CD4-positive, alpha-beta T cell (primary cell): ENCODE measurements around the gene PCDHA1. TPM values are rescaled to one million over a fixed set of nuclear protein-coding genes. Genes with fewer than 3 reads are reported as not detected.

ENCODE experiments used
- ATAC-seq: fragments of 200-7000 bp; cut with Tn5 transposase; one replicate; pipeline ENCODE4 v1.10.0; 2022; ENCODE audit warnings: mild to moderate bottlenecking; ENCODE audit not compliant: poor library complexity
- CTCF ChIA-PET: fragments of 350-600 bp; sonication (Branson Sonifier 250); formaldehyde crosslinking; loops from one replicate; lab custom pipeline; 2021; ENCODE audit warnings: antibody characterized with exemption, inconsistent platforms; lab: Charles Lee
- POLR2A ChIA-PET: fragments of 350-600 bp; sonication (Branson Sonifier 250); formaldehyde crosslinking; loops from one replicate; lab custom pipeline; 2021; ENCODE audit warnings: antibody characterized with exemption, inconsistent platforms; lab: Charles Lee
- DNase-seq, 14 experiments: peaks; one replicate each; pipeline ENCODE4 v3.0.0-alpha.2; 2013 to 2020; ENCODE audit warnings: mixed read lengths in 2 of 14
- H3K27ac ChIP-seq, 2 donors: one replicate each; pipeline versions ENCODE4 v1.5.1 to v1.7.0; 2013; ENCODE audit warnings: low read length in 2 of 2, low read depth in 1 of 2, mild to moderate bottlenecking in 1 of 2
- H3K27me3 ChIP-seq, 2 experiments: 1 replicate in 1 of 2; 2 replicates in 1 of 2; pipeline versions ENCODE4 v1.6.1 to v1.7.0; 2013; ENCODE audit warnings: low read length in 2 of 2, control low read depth in 1 of 2, mild to moderate bottlenecking in 1 of 2, moderate library complexity in 1 of 2; ENCODE audit not compliant: insufficient read depth in 2 of 2, control insufficient read depth in 1 of 2
- H3K36me3 ChIP-seq: one replicate; pipeline ENCODE4 v1.6.1; 2013; ENCODE audit warnings: low read length, control low read depth; ENCODE audit not compliant: insufficient read depth
- H3K4me1 ChIP-seq: one replicate; pipeline ENCODE4 v1.6.1; 2013; ENCODE audit warnings: low read length, control low read depth; ENCODE audit not compliant: insufficient read depth
- H3K4me3 ChIP-seq: one replicate; pipeline ENCODE4 v1.5.1; 2013; ENCODE audit warnings: mild to moderate bottlenecking, low read length, moderate library complexity
- H3K9me3 ChIP-seq, 2 experiments: 1 replicate in 1 of 2; 2 replicates in 1 of 2; pipeline versions ENCODE4 v1.6.1 to v1.7.0; 2013; ENCODE audit warnings: low read length in 2 of 2, mild to moderate bottlenecking in 2 of 2, control low read depth in 1 of 2, moderate library complexity in 1 of 2; ENCODE audit not compliant: control insufficient read depth in 1 of 2, insufficient read depth in 1 of 2
- H3K27ac Mint-ChIP-seq: one replicate; pipeline ENCODE4 v1.8.0; 2020; ENCODE audit warnings: mixed read lengths
- H3K27me3 Mint-ChIP-seq: one replicate; pipeline ENCODE4 v1.8.0; 2021; ENCODE audit warnings: mixed read lengths
- H3K36me3 Mint-ChIP-seq: one replicate; pipeline ENCODE4 v1.8.0; 2021; ENCODE audit warnings: low read depth, mixed read lengths
- H3K4me1 Mint-ChIP-seq: one replicate; pipeline ENCODE4 v1.8.0; 2021; ENCODE audit warnings: low read depth, mixed read lengths
- H3K4me3 Mint-ChIP-seq: one replicate; pipeline ENCODE4 v1.8.0; 2020; ENCODE audit warnings: mild to moderate bottlenecking, mixed read lengths
- H3K9me3 Mint-ChIP-seq: one replicate; pipeline ENCODE4 v1.8.0; 2020; ENCODE audit warnings: mixed read lengths
- intact Hi-C, 2 experiments: fragments of 100-400 bp; cut with DNase I in 1 of 2; cut with micrococcal nuclease in 1 of 2; formaldehyde crosslinking; loops; one replicate each; pipeline versions ENCODE4 v1.15.1 to v1.9.0; 2023 to 2025; cut with DNase I, micrococcal nuclease
- total RNA-seq, 174 experiments: library from RNA in 2 of 174; stranded (reverse) in 2 of 174; gene quantifications; one replicate each; pipeline ENCODE4 v1.2.3 and lab custom pipeline; 2021 to 2026
- TF ChIP-seq, protein P1 (sequence below): fragments of 200-600 bp; IDR thresholded peaks from one replicate; pipeline ENCODE4 v1.8.0; 2022; ENCODE audit warnings: antibody characterized with exemption, mild to moderate bottlenecking

Gene PCDHA1
- total RNA-seq, 2 experiments from 2014 or later: not detected

DNA sequence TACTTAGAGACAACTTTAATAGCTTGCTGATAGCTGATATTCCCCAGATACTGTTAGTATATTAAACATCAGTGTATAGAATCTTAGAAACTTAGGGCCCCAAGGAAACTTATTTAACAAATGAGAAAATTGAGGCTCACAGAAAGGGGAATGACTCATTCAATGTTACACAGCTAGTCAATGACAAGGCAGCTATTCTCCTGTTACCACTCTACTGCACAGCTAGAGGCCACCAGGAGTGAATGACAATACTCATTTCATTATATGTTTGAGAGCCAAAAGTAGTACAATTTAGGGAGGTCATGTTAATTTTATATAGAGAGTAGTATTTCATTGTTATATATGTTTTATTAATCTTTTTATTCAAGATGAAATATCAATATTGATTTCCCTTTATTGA, 232.0 kb downstream of the PCDHA1 start:
- ATAC-seq (no peak), DNase-seq (no peak)
- peaks cover 0 to 3% of the 10 kb centered on the region in 2 experiments for H3K9me3 ChIP-seq
- no peaks in the 10 kb centered on the region for H3K36me3 Mint-ChIP-seq
- peaks cover 13% of the 10 kb centered on the region for H3K27me3 Mint-ChIP-seq
- no peak overlapping the region for H3K4me3 ChIP-seq
- no peaks in the 10 kb centered on the region for H3K4me1 ChIP-seq
- POLR2A ChIA-PET: no interaction called here
- H3K36me3 ChIP-seq: no peaks in the 10 kb centered on the region
- CTCF ChIA-PET: no interaction called here
- intact Hi-C loops: no loop called here
- no peaks in the 10 kb centered on the region for H3K4me1 Mint-ChIP-seq
- TF ChIP-seq, protein P1, sequence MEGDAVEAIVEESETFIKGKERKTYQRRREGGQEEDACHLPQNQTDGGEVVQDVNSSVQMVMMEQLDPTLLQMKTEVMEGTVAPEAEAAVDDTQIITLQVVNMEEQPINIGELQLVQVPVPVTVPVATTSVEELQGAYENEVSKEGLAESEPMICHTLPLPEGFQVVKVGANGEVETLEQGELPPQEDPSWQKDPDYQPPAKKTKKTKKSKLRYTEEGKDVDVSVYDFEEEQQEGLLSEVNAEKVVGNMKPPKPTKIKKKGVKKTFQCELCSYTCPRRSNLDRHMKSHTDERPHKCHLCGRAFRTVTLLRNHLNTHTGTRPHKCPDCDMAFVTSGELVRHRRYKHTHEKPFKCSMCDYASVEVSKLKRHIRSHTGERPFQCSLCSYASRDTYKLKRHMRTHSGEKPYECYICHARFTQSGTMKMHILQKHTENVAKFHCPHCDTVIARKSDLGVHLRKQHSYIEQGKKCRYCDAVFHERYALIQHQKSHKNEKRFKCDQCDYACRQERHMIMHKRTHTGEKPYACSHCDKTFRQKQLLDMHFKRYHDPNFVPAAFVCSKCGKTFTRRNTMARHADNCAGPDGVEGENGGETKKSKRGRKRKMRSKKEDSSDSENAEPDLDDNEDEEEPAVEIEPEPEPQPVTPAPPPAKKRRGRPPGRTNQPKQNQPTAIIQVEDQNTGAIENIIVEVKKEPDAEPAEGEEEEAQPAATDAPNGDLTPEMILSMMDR: no peak
- H3K27ac ChIP-seq: no peak overlapping the region
- H3K27me3 ChIP-seq: peaks cover 0 to under 1% of the 10 kb centered on the region in 2 experiments
- no peak overlapping the region for H3K4me3 Mint-ChIP-seq
- H3K27ac Mint-ChIP-seq: no peak overlapping the region
- H3K9me3 Mint-ChIP-seq: no peaks in the 10 kb centered on the region

GRCh38 chr5:141022384-141022783, 236.4 kb downstream of the PCDHA1 start:
- Histone ChIP-seq H3K27me3 (no peaks in the 10 kb centered on the region), H3K36me3 (no peaks in the 10 kb centered on the region), H3K4me1 (no peaks in the 10 kb centered on the region), H3K27ac (no peak overlapping the region), H3K9me3 (peaks cover 3 to 4% of the 10 kb centered on the region in 2 experiments), H3K4me3 (no peak overlapping the region)
- peaks cover 4% of the 10 kb centered on the region for H3K27me3 Mint-ChIP-seq
- H3K9me3 Mint-ChIP-seq: no peaks in the 10 kb centered on the region
- no peak overlapping the region for H3K4me3 Mint-ChIP-seq
- no peak for ATAC-seq
- ChIA-PET CTCF (no interaction called here), POLR2A (no interaction called here)
- no peaks in the 10 kb centered on the region for H3K36me3 Mint-ChIP-seq
- DNase-seq: no peak
- H3K27ac Mint-ChIP-seq: no peak overlapping the region
- no peaks in the 10 kb centered on the region for H3K4me1 Mint-ChIP-seq
- intact Hi-C loops: no loop called here
- TF ChIP-seq, protein P1: no peak

- H3K27me3 Mint-ChIP-seq: peaks cover 4% of the 10 kb centered on the region
- no peaks in the 10 kb centered on the region for H3K36me3 ChIP-seq
- H3K4me1 ChIP-seq: no peaks in the 10 kb centered on the region
- H3K4me3 Mint-ChIP-seq: no peak overlapping the region
- H3K27me3 ChIP-seq: peaks cover 0 to 3% of the 10 kb centered on the region in 2 experiments
- H3K36me3 Mint-ChIP-seq: no peaks in the 10 kb centered on the region
- ChIA-PET POLR2A (no interaction called here), CTCF (no interaction called here)
- intact Hi-C loops: no loop called here
- H3K9me3 ChIP-seq: no peaks in the 10 kb centered on the region
- H3K4me3 ChIP-seq: no peak overlapping the region
- DNase-seq (no peak), ATAC-seq (no peak)
- H3K27ac Mint-ChIP-seq: no peak overlapping the region
- H3K27ac ChIP-seq: no peak overlapping the region
- H3K9me3 Mint-ChIP-seq: no peaks in the 10 kb centered on the region
- H3K4me1 Mint-ChIP-seq: no peaks in the 10 kb centered on the region
- TF ChIP-seq, protein P1: no peak
These were observed 245.1 kb downstream of the PCDHA1 start for GRCh38 chr5:141031006-141031405.
